ENCODE results near the gene SKI. TPM values are rescaled to one million over a fixed set of nuclear protein-coding genes. Genes with fewer than 3 reads are reported as not detected.

Gene SKI
- total RNA-seq, 1 experiment from 2014 or later = 28.3 TPM

DNA sequence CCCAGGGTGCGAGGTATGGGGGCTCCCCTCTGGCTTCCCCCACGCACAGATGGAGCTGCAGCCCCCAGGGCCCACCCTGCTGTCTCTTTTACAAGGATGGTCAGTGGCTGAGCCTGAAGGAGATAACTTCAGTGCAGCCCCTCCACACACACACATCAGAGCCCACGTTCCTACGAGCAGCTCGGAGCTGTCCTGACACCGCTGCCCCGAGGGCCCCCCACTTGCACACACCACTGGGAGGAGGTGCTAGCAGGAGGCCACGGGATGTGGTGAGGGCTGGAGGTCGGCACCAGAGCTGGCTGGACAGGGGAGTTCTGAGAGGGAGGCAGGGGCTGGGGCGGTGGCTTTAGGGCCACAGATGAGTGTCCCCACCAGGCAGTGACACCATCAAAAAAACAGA is 109.4 kb downstream of the SKI start:
- Histone ChIP-seq H3K4me3 (ENCODE audit: low read length) (no peak overlapping the region), H4K20me1 (ENCODE audit: low read length) (no peaks in the 10 kb centered on the region), H3K4me2 (ENCODE audit: low read length) (no peak overlapping the region), H2AFZ (ENCODE audit: low read length) (no peak overlapping the region), H3K9me2 (replicated peaks; ENCODE audit: low read length) (no peaks in the 10 kb centered on the region), H3K27me3 (ENCODE audit: low read length) (no peaks in the 10 kb centered on the region), H3F3A (ENCODE audit: low read length, unreplicated experiment) (peaks cover 3% of the 10 kb centered on the region), H3K4me1 (ENCODE audit: insufficient read depth, low read length) (peaks cover 18% of the 10 kb centered on the region), H3K27ac (ENCODE audit: low read length) (no peak overlapping the region), H3K79me2 (ENCODE audit: low read length) (no peaks in the 10 kb centered on the region), H3K9me3 (ENCODE audit: low read length) (no peaks in the 10 kb centered on the region), H3K9ac (ENCODE audit: low read length) (no peak overlapping the region), H3K36me3 (ENCODE audit: low read depth, low read length) (no peaks in the 10 kb centered on the region)
- ATAC-seq (no peak), DNase-seq (no peak)
- no TSS peak for BruUV-seq (replicated peaks)
- no peak for TF ChIP-seq EZH2phosphoT487 (IDR thresholded peaks at IDR 0.05; ENCODE audit: borderline replicate concordance, low read length)
- TF ChIP-seq CTCF (conservative IDR thresholded peaks at IDR 0.05; ENCODE audit: low read depth, low read length) = no peak
- no peak for TF ChIP-seq EZH2 (IDR thresholded peaks at IDR 0.05; ENCODE audit: low read length, unreplicated experiment)
- intact Hi-C loops (cut with micrococcal nuclease) = no loop called here
- CTCF ChIA-PET = no interaction called here
- POLR2A ChIA-PET (ENCODE audit: unreplicated experiment) = no interaction called here

DNA sequence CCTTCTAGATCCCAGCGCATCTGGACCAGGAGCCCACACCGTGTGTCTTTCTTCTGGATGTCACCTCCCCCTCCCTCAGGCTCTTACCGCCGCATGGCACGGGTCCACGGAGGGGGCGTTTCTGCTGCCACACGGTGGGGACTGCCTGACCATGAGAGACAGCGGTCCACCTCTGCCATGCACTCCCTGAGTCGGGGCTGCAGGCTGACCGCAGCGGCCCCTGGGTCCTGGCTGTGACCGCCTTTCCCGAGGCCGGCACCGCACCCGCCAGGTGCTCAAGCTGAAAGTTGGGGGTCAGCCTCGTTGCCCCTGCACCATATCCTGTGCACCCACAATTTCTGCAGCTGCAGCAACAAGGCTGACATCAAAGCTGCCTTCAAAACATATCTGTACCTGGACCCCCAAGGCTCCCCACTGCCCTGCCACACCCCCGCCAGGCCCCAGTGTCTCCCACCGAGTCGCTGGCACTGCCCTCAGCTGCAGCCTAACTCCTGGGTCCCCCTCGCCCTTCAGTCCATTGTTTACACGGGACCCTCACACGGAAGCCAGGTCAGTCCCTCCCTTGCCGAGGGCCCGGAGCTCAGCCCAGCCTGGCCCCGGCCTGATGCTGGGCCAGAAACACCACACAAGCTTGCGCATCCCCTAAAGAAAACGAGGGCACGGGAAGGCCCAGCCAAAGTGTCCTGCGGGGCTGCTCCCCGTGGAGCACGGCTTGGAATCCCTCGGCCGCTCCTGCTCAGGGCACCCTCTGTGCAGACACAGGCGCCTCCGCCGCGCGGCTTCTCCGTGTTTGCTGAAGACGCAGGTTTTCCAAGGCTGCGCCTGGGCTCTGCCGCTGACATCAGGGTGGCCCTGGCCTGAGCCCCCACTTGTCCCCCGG is 111.3 kb downstream of the SKI start:
- H3K9me3 ChIP-seq (ENCODE audit: low read length) = no peaks in the 10 kb centered on the region
- intact Hi-C loops (cut with micrococcal nuclease) = no loop called here
- H3K27me3 ChIP-seq (ENCODE audit: low read length) = no peaks in the 10 kb centered on the region
- H3K4me3 ChIP-seq (ENCODE audit: low read length) = no peak overlapping the region
- ATAC-seq = no peak
- H3K27ac ChIP-seq (ENCODE audit: low read length) = no peak overlapping the region
- H2AFZ ChIP-seq (ENCODE audit: low read length) = no peak overlapping the region
- DNase-seq = no peak
- H3K4me1 ChIP-seq (ENCODE audit: insufficient read depth, low read length) = peaks cover 12% of the 10 kb centered on the region
- no peaks in the 10 kb centered on the region for H3K36me3 ChIP-seq (ENCODE audit: low read depth, low read length)
- no peaks in the 10 kb centered on the region for H3K79me2 ChIP-seq (ENCODE audit: low read length)
- no peaks in the 10 kb centered on the region for H3K9me2 ChIP-seq (replicated peaks; ENCODE audit: low read length)
- no peaks in the 10 kb centered on the region for H4K20me1 ChIP-seq (ENCODE audit: low read length)
- POLR2A ChIA-PET (ENCODE audit: unreplicated experiment) = no interaction called here
- no peak overlapping the region for H3K4me2 ChIP-seq (ENCODE audit: low read length)
- no TSS peak for BruUV-seq (replicated peaks)
- no peak overlapping the region for H3K9ac ChIP-seq (ENCODE audit: low read length)
- no peak for TF ChIP-seq EZH2phosphoT487 (IDR thresholded peaks at IDR 0.05; ENCODE audit: borderline replicate concordance, low read length)
- no peak for TF ChIP-seq EZH2 (IDR thresholded peaks at IDR 0.05; ENCODE audit: low read length, unreplicated experiment)
- TF ChIP-seq CTCF (conservative IDR thresholded peaks at IDR 0.05; ENCODE audit: low read depth, low read length) = no peak
- H3F3A ChIP-seq (ENCODE audit: low read length, unreplicated experiment) = peaks cover 3% of the 10 kb centered on the region
- CTCF ChIA-PET = no interaction called here
